Endothelial cell of umbilical vein (primary cell): ENCODE data around the gene P2RY8. TPM values are rescaled to one million over a fixed set of nuclear protein-coding genes. Genes with fewer than 3 reads are reported as not detected.

ENCODE experiments used
- BruUV-seq: library from RNA; stranded (reverse); fragments of 400-500 nt; replicated peaks from 2 replicates; lab custom pipeline; 2021; lab: Mats Ljungman, UMichigan
- CTCF ChIA-PET: fragments of 300-600, 350-600 bp; sonication (Branson Sonifier 250); formaldehyde crosslinking; loops from one replicate; lab custom pipeline; 2021; ENCODE audit warnings: antibody characterized with exemption, inconsistent platforms; lab: Charles Lee
- POLR2A ChIA-PET: fragments of 300-600, 350-600 bp; sonication (Branson Sonifier 250); formaldehyde crosslinking; loops from one replicate; lab custom pipeline; 2021; ENCODE audit warnings: antibody characterized with exemption, inconsistent platforms; lab: Charles Lee
- DNase-seq: peaks from one replicate; pipeline ENCODE4 v3.0.0-alpha.2; 2011; ENCODE audit warnings: low read depth, low spot score
- FAIRE-seq: peaks from 2 replicates; lab custom pipeline; 2011; peaks lifted over from hg19 to GRCh38; lab: Jason Lieb, UNC
- H2AFZ ChIP-seq: 2 replicates; pipeline ENCODE4 v1.6.0; 2012; ENCODE audit warnings: low read depth, low read length, control low read depth, inconsistent platforms
- H3K27ac ChIP-seq: 2 replicates; pipeline ENCODE4 v1.5.1; 2011; ENCODE audit warnings: low read depth, mild to moderate bottlenecking, control low read depth, low read length, moderate library complexity; ENCODE audit not compliant: insufficient read depth
- H3K27me3 ChIP-seq, 2 experiments: 2 replicates each; pipeline versions ENCODE4 v1.6.0 to v1.6.1; 2011; ENCODE audit warnings: low read length in 2 of 2, mixed read lengths in 1 of 2; ENCODE audit not compliant: control insufficient read depth in 2 of 2, insufficient read depth in 2 of 2
- H3K36me3 ChIP-seq, 2 experiments: 2 replicates in 1 of 2; 3 replicates in 1 of 2; pipeline ENCODE4 v1.5.1; 2011; ENCODE audit warnings: low read length in 2 of 2, mild to moderate bottlenecking in 1 of 2, moderate library complexity in 1 of 2; ENCODE audit not compliant: control insufficient read depth in 2 of 2, insufficient read depth in 2 of 2; ENCODE audit errors: extremely low read depth in 1 of 2
- H3K4me1 ChIP-seq: 3 replicates; pipeline ENCODE4 v1.5.1; 2011; ENCODE audit warnings: mild to moderate bottlenecking, low read length; ENCODE audit not compliant: control insufficient read depth, insufficient read depth; ENCODE audit errors: extremely low read depth
- H3K4me2 ChIP-seq: 2 replicates; pipeline ENCODE4 v1.6.1; 2011; ENCODE audit warnings: low read length, control low read depth, mixed read lengths; ENCODE audit not compliant: insufficient read depth
- H3K4me3 ChIP-seq, 3 experiments: fragments of 200-600 bp in 1 of 3; sonication (generic), shearing (Covaris generic) in 1 of 3; replicated peaks in 1 of 3; 2 replicates each; pipeline ENCODE4 v1.5.1; 2011 to 2016; ENCODE audit warnings: control low read depth in 3 of 3, low read length in 3 of 3, mild to moderate bottlenecking in 2 of 3, inconsistent platforms in 1 of 3, low read depth in 1 of 3, moderate library complexity in 1 of 3; ENCODE audit not compliant: insufficient read depth in 1 of 3
- H3K79me2 ChIP-seq: 2 replicates; pipeline ENCODE4 v1.6.0; 2012; ENCODE audit warnings: low read length, inconsistent platforms; ENCODE audit not compliant: control insufficient read depth, insufficient read depth
- H3K9ac ChIP-seq: replicated peaks from 2 replicates; pipeline ENCODE3; 2011; ENCODE audit warnings: low read length, control low read depth; ENCODE audit not compliant: insufficient read depth; ENCODE audit errors: extremely low read depth
- H3K9me1 ChIP-seq: replicated peaks from 3 replicates; pipeline ENCODE4 v1.6.0; 2011; ENCODE audit warnings: mild to moderate bottlenecking, low read length; ENCODE audit not compliant: control insufficient read depth, insufficient read depth; ENCODE audit errors: extremely low read depth
- H3K9me3 ChIP-seq: replicated peaks from 2 replicates; pipeline ENCODE4 v1.5.1; 2012; ENCODE audit warnings: low read length, inconsistent platforms; ENCODE audit not compliant: control insufficient read depth, insufficient read depth
- H4K20me1 ChIP-seq: replicated peaks from 2 replicates; pipeline ENCODE3; 2011; ENCODE audit warnings: mild to moderate bottlenecking, low read length; ENCODE audit not compliant: control insufficient read depth, insufficient read depth; ENCODE audit errors: extremely low read depth
- FOS ChIP-seq: IDR thresholded peaks from 2 replicates; pipeline ENCODE4 v1.6.1; 2011; ENCODE audit warnings: mild to moderate bottlenecking, low read length, moderate library complexity, borderline replicate concordance; ENCODE audit not compliant: insufficient read depth
- GATA2 ChIP-seq: IDR thresholded peaks from 2 replicates; pipeline ENCODE4 v1.7.0; 2011; ENCODE audit warnings: low read depth, mild to moderate bottlenecking, moderate library complexity, mixed read lengths, low read length; ENCODE audit not compliant: insufficient read length, insufficient read depth
- JUN ChIP-seq: IDR thresholded peaks from 2 replicates; pipeline ENCODE4 v1.6.1; 2011; ENCODE audit warnings: borderline replicate concordance, low read depth; ENCODE audit not compliant: insufficient read length, insufficient read depth
- POLR2A ChIP-seq: IDR thresholded peaks from 2 replicates; pipeline ENCODE4 v1.6.1; 2012; ENCODE audit warnings: low read depth, mild to moderate bottlenecking, control low read depth, low read length
- POLR2AphosphoS5 ChIP-seq: IDR thresholded peaks from 2 replicates; pipeline ENCODE4 v1.6.1; 2012; ENCODE audit warnings: low read depth, mild to moderate bottlenecking, control low read depth, low read length, moderate library complexity; ENCODE audit not compliant: insufficient read depth
- dilution Hi-C: fragments of 300-500 bp; cut with MboI; formaldehyde crosslinking; loops from one replicate; pipeline ENCODE4 v1.15.0; 2019; ENCODE audit warnings: low sequenced_read_pairs; ENCODE audit not compliant: extremely low pct_ligation_motif_present
- intact Hi-C: fragments of 100-400 bp; cut with micrococcal nuclease; formaldehyde crosslinking; loops from one replicate; pipeline ENCODE4 v1.10.0; 2022
- polyA plus RNA-seq, 4 experiments: library from polyadenylated mRNA; depleted of rRNA in 3 of 4; stranded (reverse) in 3 of 4; unstranded in 1 of 4; fragments of >200 nt; gene quantifications; 2 replicates each; pipeline versions ENCODE4 v1.2.1 to v1.2.3, GENCODE V29; 2011 to 2012; ENCODE audit warnings: missing spikeins in 1 of 4
- total RNA-seq: library from RNA; stranded (reverse); gene quantifications from 2 replicates; pipeline ENCODE4 v1.2.3, GENCODE V29; 2021
- TF ChIP-seq, protein P1 (sequence below): IDR thresholded peaks from 2 replicates; pipeline ENCODE4 v1.6.1; 2011; ENCODE audit not compliant: insufficient read depth, insufficient read length
- TF ChIP-seq, protein P2 (sequence below), 2 donors: IDR thresholded peaks; 1 replicate in 1 of 2; 2 replicates in 1 of 2; pipeline ENCODE4 v1.5.1; 2011; ENCODE audit warnings: low read length in 2 of 2, mild to moderate bottlenecking in 2 of 2, moderate library complexity in 2 of 2, control low read depth in 1 of 2, inconsistent platforms in 1 of 2, low read depth in 1 of 2; ENCODE audit not compliant: insufficient read depth in 1 of 2; ENCODE audit errors: extremely low read depth in 1 of 2

The P2RY8 gene
- total and polyA plus RNA-seq, 2 donors (not counting 3 experiments of a cell fraction or from before 2014, with no cell fraction given): not detected

DNA sequence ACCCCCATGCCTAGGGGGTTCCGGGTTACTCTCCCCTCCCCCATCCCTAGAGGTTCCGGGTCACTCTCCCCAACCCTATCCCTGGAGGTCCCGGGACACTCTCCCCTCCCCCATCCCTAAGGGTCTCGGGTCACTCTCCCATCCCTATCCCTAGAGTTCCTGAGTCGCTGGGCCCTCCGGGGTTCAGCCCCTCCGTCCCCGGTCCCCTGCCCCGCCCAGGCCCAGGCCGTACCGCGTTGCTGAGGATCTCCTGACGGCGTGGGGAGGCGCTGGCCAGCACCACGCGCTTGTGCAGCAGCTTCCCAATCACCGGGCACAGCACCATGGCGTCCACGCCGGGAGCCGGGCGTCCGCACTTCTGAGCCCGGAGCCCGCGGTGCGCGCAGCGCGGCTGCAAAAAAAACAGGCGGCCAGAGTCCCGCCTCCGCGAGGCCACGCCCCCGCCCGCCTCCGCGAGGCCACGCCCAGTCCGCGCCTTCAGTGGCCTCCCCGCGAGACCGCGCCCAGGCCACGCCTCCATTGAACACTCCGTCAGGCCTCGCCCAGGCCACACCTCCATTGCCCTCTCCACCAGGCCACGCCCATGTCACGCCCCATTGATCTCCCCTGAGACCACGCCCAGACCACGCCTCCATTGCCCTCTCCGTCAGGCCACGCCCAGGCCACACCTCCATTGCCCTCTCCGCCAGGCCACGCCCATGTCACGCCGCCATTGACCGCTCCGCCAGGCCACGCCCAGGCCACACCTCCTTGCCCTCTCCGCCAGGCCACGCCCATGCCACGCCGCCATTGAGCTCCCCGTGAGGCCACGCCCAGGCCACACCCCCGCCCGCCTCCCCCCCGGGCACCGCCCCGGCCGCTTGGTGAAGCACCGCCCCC is 84.2 kb downstream of the P2RY8 start, which contains the start of gene ASMTL:
Gene ASMTL (minus strand): TSS at position 394 of the 879 bp plus-strand sequence. CDS start 69 bp downstream, at position 325.
- peaks cover 30% of the 10 kb centered on the region for H3K79me2 ChIP-seq
- H3K4me1 ChIP-seq: peaks cover 2% of the 10 kb centered on the region
- dilution Hi-C loops: no loop called here
- FAIRE-seq: peak; percentile 99
- TF ChIP-seq POLR2AphosphoS5 (peak; percentile 87), POLR2A (peak; percentile 90), GATA2 (no peak), FOS (no peak), JUN (no peak)
- TF ChIP-seq, protein P1, sequence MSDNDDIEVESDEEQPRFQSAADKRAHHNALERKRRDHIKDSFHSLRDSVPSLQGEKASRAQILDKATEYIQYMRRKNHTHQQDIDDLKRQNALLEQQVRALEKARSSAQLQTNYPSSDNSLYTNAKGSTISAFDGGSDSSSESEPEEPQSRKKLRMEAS: peak; percentile 51
- TF ChIP-seq, protein P2, sequence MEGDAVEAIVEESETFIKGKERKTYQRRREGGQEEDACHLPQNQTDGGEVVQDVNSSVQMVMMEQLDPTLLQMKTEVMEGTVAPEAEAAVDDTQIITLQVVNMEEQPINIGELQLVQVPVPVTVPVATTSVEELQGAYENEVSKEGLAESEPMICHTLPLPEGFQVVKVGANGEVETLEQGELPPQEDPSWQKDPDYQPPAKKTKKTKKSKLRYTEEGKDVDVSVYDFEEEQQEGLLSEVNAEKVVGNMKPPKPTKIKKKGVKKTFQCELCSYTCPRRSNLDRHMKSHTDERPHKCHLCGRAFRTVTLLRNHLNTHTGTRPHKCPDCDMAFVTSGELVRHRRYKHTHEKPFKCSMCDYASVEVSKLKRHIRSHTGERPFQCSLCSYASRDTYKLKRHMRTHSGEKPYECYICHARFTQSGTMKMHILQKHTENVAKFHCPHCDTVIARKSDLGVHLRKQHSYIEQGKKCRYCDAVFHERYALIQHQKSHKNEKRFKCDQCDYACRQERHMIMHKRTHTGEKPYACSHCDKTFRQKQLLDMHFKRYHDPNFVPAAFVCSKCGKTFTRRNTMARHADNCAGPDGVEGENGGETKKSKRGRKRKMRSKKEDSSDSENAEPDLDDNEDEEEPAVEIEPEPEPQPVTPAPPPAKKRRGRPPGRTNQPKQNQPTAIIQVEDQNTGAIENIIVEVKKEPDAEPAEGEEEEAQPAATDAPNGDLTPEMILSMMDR (IDR thresholded peaks at IDR 0.05; ENCODE audit: extremely low read depth in 1 of 2, insufficient read depth in 1 of 2, low read depth in 1 of 2, low read length in 2 of 2): no peak
- H3K4me2 ChIP-seq: peak within 1 kb of the TSS; percentile 52
- no peaks in the 10 kb centered on the region for H4K20me1 ChIP-seq
- BruUV-seq: no TSS peak
- peak within 1 kb of the TSS; percentile 51 to 98 (median 72) for H3K4me3 ChIP-seq
- ChIA-PET CTCF (no interaction called here), POLR2A (no interaction called here)
- H3K27ac ChIP-seq: peak within 1 kb of the TSS; percentile 4
- H3K9ac ChIP-seq: peak within 1 kb of the TSS; percentile 58
- peak; percentile 99 for DNase-seq
- H3K36me3 ChIP-seq: no peaks in the 10 kb centered on the region
- H3K9me3 ChIP-seq: no peaks in the 10 kb centered on the region
- no peaks in the 10 kb centered on the region for H3K9me1 ChIP-seq
- H2AFZ ChIP-seq: peak within 1 kb of the TSS; percentile 92
- H3K27me3 ChIP-seq: no peaks in the 10 kb centered on the region
- intact Hi-C loops: loop anchor here (1.0 to 10.0 kb wide), 7 partner anchors 60 to 1239 kb away; partner anchors contain the start of genes AKAP17A, CD99 and SLC25A6
